HepG2 (cell line): ENCODE results near the gene SEMA6B. TPM values are rescaled to one million over a fixed set of nuclear protein-coding genes. Genes with fewer than 3 reads are reported as not detected.

Experiments
- polyA plus RNA-seq, 8 experiments: library from polyadenylated mRNA; depleted of rRNA in 3 of 8; stranded (reverse) in 7 of 8; unstranded in 1 of 8; fragments of >200 nt; fragmentation: Illumina TruSeq in 4 of 8; extraction: Trizol in 4 of 8; gene quantifications; 2 replicates each; pipeline versions ENCODE4 v1.2.1 to v1.2.3, GENCODE V29; 2011 to 2016; ENCODE audit warnings: low read depth in 4 of 8, missing spikeins in 1 of 8, mixed read lengths in 1 of 8; ENCODE audit not compliant: insufficient read depth in 1 of 8
- total RNA-seq, 5 experiments: library from RNA; depleted of rRNA; stranded (reverse); fragments of >200 nt; fragmentation: Illumina TruSeq; extraction: Trizol; gene quantifications; 2 replicates each; pipeline ENCODE4 v1.2.3, GENCODE V29; 2016; ENCODE audit warnings: low read depth in 1 of 5

Gene SEMA6B
- total and polyA plus RNA-seq, 2 of the 13 experiments (the other 11 are each of a cell fraction or from before 2014, with no cell fraction given), result 45.5 to 67.1 TPM

Other genes with a start within 250 kb of the SEMA6B start
- gene STAP2, start 220.9 kb downstream of the SEMA6B start, total RNA-seq (2016; rRNA removed; fragmentation: Illumina TruSeq; extraction: Trizol), result 39.0 and 43.1 TPM in 2 replicates
- gene STAP2, start 220.9 kb downstream of the SEMA6B start, polyA plus RNA-seq (2011; rRNA removed), result 43.7 and 56.0 TPM in 2 replicates
- 12.9 and 15.8 TPM in 2 replicates for gene MPND, start 216.1 kb downstream of the SEMA6B start, total RNA-seq (2016; rRNA removed; fragmentation: Illumina TruSeq; extraction: Trizol)
- 10.8 and 12.5 TPM in 2 replicates for gene MPND, start 216.1 kb downstream of the SEMA6B start, polyA plus RNA-seq (2011; rRNA removed)
- 26.7 and 33.0 TPM in 2 replicates for gene SH3GL1, start 159.1 kb downstream of the SEMA6B start, total RNA-seq (2016; rRNA removed; fragmentation: Illumina TruSeq; extraction: Trizol)
- 45.1 and 52.3 TPM in 2 replicates for gene SH3GL1, start 159.1 kb downstream of the SEMA6B start, polyA plus RNA-seq (2011; rRNA removed)
- 27.3 and 34.8 TPM in 2 replicates for gene CHAF1A, start 157.0 kb downstream of the SEMA6B start, total RNA-seq (2016; rRNA removed; fragmentation: Illumina TruSeq; extraction: Trizol)
- 11.0 and 13.1 TPM in 2 replicates for gene CHAF1A, start 157.0 kb downstream of the SEMA6B start, polyA plus RNA-seq (2011; rRNA removed)
- 33.6 and 35.5 TPM in 2 replicates for gene UBXN6, start 101.9 kb downstream of the SEMA6B start, total RNA-seq (2016; rRNA removed; fragmentation: Illumina TruSeq; extraction: Trizol)
- 34.9 and 44.2 TPM in 2 replicates for gene UBXN6, start 101.9 kb downstream of the SEMA6B start, polyA plus RNA-seq (2011; rRNA removed)
- 47.9 and 51.1 TPM in 2 replicates for gene HDGFL2, start 87.4 kb downstream of the SEMA6B start, total RNA-seq (2016; rRNA removed; fragmentation: Illumina TruSeq; extraction: Trizol)
- 20.0 and 26.0 TPM in 2 replicates for gene HDGFL2, start 87.4 kb downstream of the SEMA6B start, polyA plus RNA-seq (2011; rRNA removed)
- 0.80 and 1.3 TPM in 2 replicates for gene PLIN4, start 41.2 kb downstream of the SEMA6B start, total RNA-seq (2016; rRNA removed; fragmentation: Illumina TruSeq; extraction: Trizol)
- gene PLIN4, start 41.2 kb downstream of the SEMA6B start, polyA plus RNA-seq (2011; rRNA removed), result 1.1 and 1.9 TPM in 2 replicates
- 1.6 and 1.8 TPM in 2 replicates for gene PLIN5, start 24.5 kb downstream of the SEMA6B start, total RNA-seq (2016; rRNA removed; fragmentation: Illumina TruSeq; extraction: Trizol)
- gene PLIN5, start 24.5 kb downstream of the SEMA6B start, polyA plus RNA-seq (2011; rRNA removed), result 4.8 and 6.3 TPM in 2 replicates
- 7.1 and 12.0 TPM in 2 replicates for gene LRG1, start 19.6 kb downstream of the SEMA6B start, total RNA-seq (2016; rRNA removed; fragmentation: Illumina TruSeq; extraction: Trizol)
- gene LRG1, start 19.6 kb downstream of the SEMA6B start, polyA plus RNA-seq (2011; rRNA removed), result 39.3 and 48.9 TPM in 2 replicates
- gene TNFAIP8L1, start 79.8 kb upstream of the SEMA6B start, total RNA-seq (2016; rRNA removed; fragmentation: Illumina TruSeq; extraction: Trizol), result 18.9 and 21.4 TPM in 2 replicates
- gene TNFAIP8L1, start 79.8 kb upstream of the SEMA6B start, polyA plus RNA-seq (2011; rRNA removed), result 13.4 and 14.2 TPM in 2 replicates
- 51.2 and 116 TPM in 2 replicates for gene MYDGF, start 110.7 kb upstream of the SEMA6B start, total RNA-seq (2016; rRNA removed; fragmentation: Illumina TruSeq; extraction: Trizol)
- 195 and 198 TPM in 2 replicates for gene MYDGF, start 110.7 kb upstream of the SEMA6B start, polyA plus RNA-seq (2011; rRNA removed)
- gene DPP9, start 164.2 kb upstream of the SEMA6B start, total RNA-seq (2016; rRNA removed; fragmentation: Illumina TruSeq; extraction: Trizol), result 25.8 and 26.6 TPM in 2 replicates
- gene DPP9, start 164.2 kb upstream of the SEMA6B start, polyA plus RNA-seq (2011; rRNA removed), result 8.4 and 9.4 TPM in 2 replicates
- gene FEM1A, start 232.1 kb upstream of the SEMA6B start, total RNA-seq (2016; rRNA removed; fragmentation: Illumina TruSeq; extraction: Trizol), result 10.8 and 11.6 TPM in 2 replicates
- gene FEM1A, start 232.1 kb upstream of the SEMA6B start, polyA plus RNA-seq (2011; rRNA removed), result 3.2 and 4.2 TPM in 2 replicates